Muscle layer of colon (tissue), 2 donors: ENCODE results near the gene GALNT16.
"Not testable (repeated sequence)": the region's sequence is repeated elsewhere in the genome, so short reads cannot be mapped to it uniquely, and the experiment has no call there.

Experiments used
- H3K27ac ChIP-seq: one replicate; pipeline ENCODE4 v1.7.0; 2013; ENCODE audit warnings: low read depth, mild to moderate bottlenecking, low read length, moderate library complexity
- H3K27me3 ChIP-seq, 2 donors: one replicate each; pipeline ENCODE4 v1.7.0; 2013; ENCODE audit warnings: low read length in 2 of 2, mild to moderate bottlenecking in 2 of 2; ENCODE audit not compliant: insufficient read depth in 2 of 2, control insufficient read depth in 1 of 2
- H3K36me3 ChIP-seq: one replicate; pipeline ENCODE4 v1.7.0; 2013; ENCODE audit warnings: mild to moderate bottlenecking, low read length; ENCODE audit not compliant: insufficient read depth
- H3K4me1 ChIP-seq: one replicate; pipeline ENCODE4 v1.7.0; 2013; ENCODE audit warnings: mild to moderate bottlenecking, low read length; ENCODE audit not compliant: insufficient read depth
- H3K4me3 ChIP-seq, 2 donors: one replicate each; pipeline ENCODE4 v1.7.0; 2013; ENCODE audit warnings: low read length in 2 of 2, low read depth in 1 of 2, mild to moderate bottlenecking in 1 of 2, moderate library complexity in 1 of 2
- H3K9ac ChIP-seq: one replicate; pipeline ENCODE4 v1.7.0; 2013; ENCODE audit warnings: low read length
- H3K9me3 ChIP-seq: one replicate; pipeline ENCODE4 v1.7.0; 2013; ENCODE audit warnings: mild to moderate bottlenecking, low read length
- donor health status: abdominal sarcoma.
- donor health status: Adenocarcinoma of cecum.

The GALNT16 gene

DNA sequence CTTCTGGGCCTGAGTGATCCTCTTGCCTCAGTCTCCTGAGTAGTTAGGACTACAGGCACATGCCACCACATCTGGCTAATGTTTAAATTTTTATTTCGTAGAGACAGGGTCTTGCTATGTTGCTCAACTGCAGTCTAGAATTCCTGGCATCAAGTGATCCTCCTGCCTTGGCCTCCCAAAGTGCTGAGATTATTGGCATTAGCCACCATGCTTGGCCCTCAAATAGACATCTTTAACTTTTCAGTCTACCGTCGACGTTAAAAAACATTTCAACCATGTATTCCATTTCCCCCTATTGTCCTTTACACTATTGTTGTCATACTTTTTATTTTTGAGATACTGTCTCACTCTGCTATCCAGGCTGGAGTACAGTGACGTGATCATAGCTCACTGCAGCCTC, 115.8 kb downstream of the GALNT16 start:
- no peaks in the 10 kb centered on the region for H3K27me3 ChIP-seq
- peaks cover 29% of the 10 kb centered on the region for H3K36me3 ChIP-seq
- H3K27ac ChIP-seq = no peak overlapping the region
- H3K4me3 ChIP-seq = no peak overlapping the region
- no peaks in the 10 kb centered on the region for H3K4me1 ChIP-seq
- no peak overlapping the region for H3K9ac ChIP-seq
- H3K9me3 ChIP-seq = no peaks in the 10 kb centered on the region

DNA sequence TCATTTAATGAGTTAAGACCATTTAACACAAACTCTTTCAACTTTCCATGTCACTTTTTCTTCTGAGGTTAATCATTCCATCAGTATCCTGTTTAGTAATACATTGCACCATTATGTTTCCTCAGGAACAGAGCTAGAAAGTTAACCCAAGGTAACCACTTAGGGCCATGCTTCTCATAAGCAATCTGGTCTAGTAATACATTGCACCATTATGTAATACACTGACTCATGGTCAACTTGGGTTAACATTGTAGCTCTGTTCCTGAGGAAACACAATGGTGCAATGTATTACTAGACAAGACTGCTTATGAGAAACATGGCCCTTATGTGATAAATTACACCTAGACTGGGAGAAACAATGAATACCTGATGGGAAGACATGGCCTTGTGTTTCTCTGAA, 116.5 kb downstream of the GALNT16 start:
- Histone ChIP-seq H3K9me3 (no peaks in the 10 kb centered on the region), H3K27ac (no peak overlapping the region), H3K36me3 (peaks cover 29% of the 10 kb centered on the region), H3K9ac (no peak overlapping the region), H3K4me1 (no peaks in the 10 kb centered on the region), H3K27me3 (no peaks in the 10 kb centered on the region), H3K4me3 (no peak overlapping the region)

DNA sequence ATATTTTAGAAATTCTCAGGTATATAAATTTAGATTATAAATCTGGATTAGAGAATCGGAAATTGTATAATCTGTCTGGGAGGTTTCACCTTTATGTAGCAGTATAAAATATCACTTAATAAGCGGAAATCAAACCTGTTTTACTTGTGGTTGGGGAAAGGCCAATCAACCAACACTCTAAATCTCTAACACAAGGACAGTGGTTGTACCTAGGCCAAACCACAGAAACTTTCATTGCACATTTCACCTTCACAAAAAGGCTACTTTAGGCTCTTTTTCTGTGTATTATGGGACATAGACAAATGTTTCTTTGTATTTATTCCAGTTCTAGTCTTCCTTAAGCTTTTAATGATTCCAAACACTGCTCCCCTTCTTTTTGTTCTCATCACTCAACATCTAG, 118.3 kb downstream of the GALNT16 start:
- H3K9ac ChIP-seq = no peak overlapping the region
- H3K27me3 ChIP-seq = no peaks in the 10 kb centered on the region
- H3K9me3 ChIP-seq = no peaks in the 10 kb centered on the region
- peaks cover 29% of the 10 kb centered on the region for H3K36me3 ChIP-seq
- no peaks in the 10 kb centered on the region for H3K4me1 ChIP-seq
- H3K27ac ChIP-seq = no peak overlapping the region
- no peak overlapping the region for H3K4me3 ChIP-seq

DNA sequence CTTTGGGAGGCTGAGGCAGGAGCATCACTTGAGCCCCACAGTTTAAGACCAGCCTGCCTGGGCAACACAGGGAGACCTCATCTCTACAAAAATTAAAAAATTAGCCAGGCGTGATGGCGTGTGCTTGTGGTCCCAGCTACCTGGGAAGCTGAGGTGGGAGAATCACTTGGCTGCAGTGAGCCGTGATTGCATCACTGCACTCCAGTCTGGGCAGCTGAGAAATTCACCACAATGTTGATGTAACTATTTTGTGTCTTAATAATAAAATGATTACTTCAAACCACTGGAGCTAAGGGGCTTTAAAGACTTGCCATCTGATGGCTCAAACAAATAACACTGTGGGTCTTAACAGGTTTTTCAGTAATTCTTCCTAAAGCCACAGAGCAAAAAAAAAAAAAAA, 127.4 kb downstream of the GALNT16 start:
- Histone ChIP-seq H3K27me3 (no peaks in the 10 kb centered on the region), H3K27ac (no peak overlapping the region), H3K4me3 (no peak overlapping the region), H3K4me1 (peaks cover under 1% of the 10 kb centered on the region), H3K9me3 (no peaks in the 10 kb centered on the region), H3K36me3 (peaks cover 26% of the 10 kb centered on the region), H3K9ac (no peak overlapping the region)

DNA sequence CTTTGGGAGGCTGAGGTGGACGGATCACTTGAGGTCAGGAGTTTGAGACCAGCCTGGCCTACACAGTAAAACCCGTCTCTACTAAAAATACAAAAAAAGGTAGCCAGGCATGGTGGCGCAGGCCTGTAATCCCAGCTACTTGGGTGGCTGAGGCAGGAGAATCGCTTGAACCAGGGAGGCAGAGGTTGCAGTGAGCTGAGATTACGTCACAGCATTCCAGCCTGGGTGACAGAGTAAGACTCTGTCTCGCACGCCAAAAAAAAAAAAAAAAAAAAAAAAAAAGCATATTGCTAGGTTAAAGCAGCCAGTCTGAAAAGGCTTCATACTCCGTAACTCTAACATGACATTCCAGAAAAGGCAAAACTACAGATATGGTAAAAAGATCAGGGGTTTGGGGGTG, 131.4 kb downstream of the GALNT16 start:
- H3K4me1 ChIP-seq = peaks cover 14% of the 10 kb centered on the region
- H3K4me3 ChIP-seq, H3K9me3 ChIP-seq, H3K27me3 ChIP-seq, H3K27ac ChIP-seq, H3K9ac ChIP-seq: not testable (repeated sequence)
- H3K36me3 ChIP-seq = peaks cover 46% of the 10 kb centered on the region

DNA sequence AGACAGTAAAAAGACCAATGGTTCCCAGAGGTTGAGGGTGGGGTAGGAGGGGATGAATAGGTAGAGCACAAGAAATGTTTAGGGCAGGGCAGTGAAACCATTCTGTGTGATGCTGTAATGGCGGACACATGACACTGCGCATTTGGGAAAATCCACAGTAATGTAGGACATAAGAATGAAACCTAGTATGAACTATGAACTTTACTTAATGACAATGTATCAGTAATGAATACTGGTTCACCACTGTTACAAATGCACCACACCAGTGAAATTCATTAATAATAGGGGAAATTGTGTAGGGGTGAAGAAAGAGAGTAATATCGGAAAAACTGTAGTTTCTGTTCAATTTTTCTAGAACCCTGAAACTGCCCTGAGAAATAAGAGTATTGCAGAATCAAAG, 132.5 kb downstream of the GALNT16 start:
- no peaks in the 10 kb centered on the region for H3K27me3 ChIP-seq
- no peaks in the 10 kb centered on the region for H3K9me3 ChIP-seq
- no peak overlapping the region for H3K4me3 ChIP-seq
- peaks cover 25% of the 10 kb centered on the region for H3K4me1 ChIP-seq
- H3K36me3 ChIP-seq = peaks cover 46% of the 10 kb centered on the region
- no peak overlapping the region for H3K9ac ChIP-seq
- H3K27ac ChIP-seq = no peak overlapping the region

DNA sequence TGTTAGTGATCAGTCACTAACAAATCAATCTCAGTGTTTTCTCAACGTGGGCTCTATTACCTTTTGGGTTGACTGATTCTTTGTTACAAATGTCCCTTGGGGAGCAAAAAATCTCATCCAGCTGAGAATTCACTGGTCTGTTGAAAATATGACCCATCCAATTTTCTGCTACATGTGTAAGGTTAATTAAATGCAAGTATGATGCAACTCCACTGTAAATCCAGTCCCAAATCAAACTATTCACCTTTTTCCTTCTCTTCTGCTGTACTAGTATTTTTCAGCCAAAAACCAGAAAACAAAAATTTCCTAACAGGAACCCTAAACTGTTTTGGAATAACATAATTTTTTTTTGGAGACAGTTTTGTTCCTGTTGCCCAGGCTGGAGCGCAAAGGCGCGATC, 136.0 kb downstream of the GALNT16 start:
- Histone ChIP-seq H3K36me3 (peaks cover 37% of the 10 kb centered on the region), H3K4me1 (peaks cover 44% of the 10 kb centered on the region), H3K27ac (no peak overlapping the region), H3K27me3 (no peaks in the 10 kb centered on the region), H3K9ac (no peak overlapping the region), H3K4me3 (no peak overlapping the region), H3K9me3 (no peaks in the 10 kb centered on the region)

DNA sequence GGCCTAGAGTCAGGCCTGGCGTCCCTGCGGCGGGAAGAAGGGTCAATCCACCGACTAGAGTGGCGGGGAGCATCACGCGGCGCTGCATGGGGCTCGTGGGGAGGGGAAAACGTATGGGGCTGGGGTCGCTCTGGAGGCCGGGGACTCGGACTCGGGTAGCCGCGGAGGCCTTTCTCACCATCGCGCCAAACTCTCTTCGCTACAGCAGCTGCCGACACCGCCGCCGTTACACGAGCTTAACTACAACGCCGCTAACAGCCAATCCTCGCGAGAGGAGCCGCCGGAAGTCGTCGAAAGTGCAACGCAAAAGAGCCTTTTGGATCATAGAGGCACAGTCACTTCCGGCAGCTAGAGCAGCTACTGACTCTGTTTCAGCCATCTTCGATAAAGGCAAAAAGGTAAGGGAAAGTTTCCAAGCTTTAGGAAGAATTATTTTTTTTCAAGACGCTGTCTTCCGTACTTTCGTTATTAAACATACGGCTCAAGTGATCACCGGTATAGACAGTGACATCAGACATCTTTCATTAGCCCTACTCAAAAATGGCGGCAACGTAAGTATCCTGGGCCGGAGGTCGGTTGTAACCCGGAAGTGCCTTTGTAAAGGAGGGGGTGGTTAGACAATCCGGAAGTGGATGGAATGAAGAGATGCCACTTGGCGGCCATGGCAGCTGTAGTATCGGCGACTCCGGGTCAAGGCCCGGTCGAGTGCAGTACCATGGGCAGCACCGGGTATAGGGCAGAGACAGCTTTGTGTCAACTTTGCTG, 138.3 kb downstream of the GALNT16 start, which contains the start of the genes ERH and SLC39A9:
Gene ERH (minus strand): TSS at position 247 of the 765 bp plus-strand sequence. CDS start 66 bp downstream, at position 181.
Gene SLC39A9 (plus strand): TSS at position 640 of the 765 bp plus-strand sequence. CDS start 678 bp downstream, outside the sequence.
- Histone ChIP-seq H3K4me1 (peaks cover 46% of the 10 kb centered on the region), H3K9me3 (no peaks in the 10 kb centered on the region), H3K9ac (peak within 1 kb of the TSS; percentile 80), H3K27ac (peak within 1 kb of the TSS; percentile 89), H3K27me3 (no peaks in the 10 kb centered on the region), H3K4me3 (peak within 1 kb of the TSS; percentile 73 to 91), H3K36me3 (peaks cover 25% of the 10 kb centered on the region)

DNA sequence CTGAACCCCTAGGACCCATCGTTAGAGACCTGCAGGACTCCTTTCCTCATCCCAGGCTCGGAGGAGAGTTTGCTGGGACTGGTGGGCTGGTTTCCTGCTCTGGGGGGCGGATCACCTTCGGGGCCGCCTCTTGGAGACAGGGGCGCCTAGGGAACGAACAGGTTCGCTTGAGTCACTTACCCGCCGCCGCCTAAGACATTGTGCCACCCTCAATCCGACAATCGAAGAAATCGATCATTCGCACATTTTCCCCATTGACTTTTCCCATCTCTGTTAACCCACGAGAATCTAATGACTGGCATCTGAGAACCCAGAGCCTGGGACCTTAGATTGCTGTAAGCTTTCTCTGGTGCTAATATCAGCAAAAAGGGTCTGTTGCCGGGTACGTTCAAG, 138.9 kb downstream of the GALNT16 start:
- Histone ChIP-seq H3K4me1 (peaks cover 46% of the 10 kb centered on the region), H3K36me3 (peaks cover 19% of the 10 kb centered on the region)

DNA sequence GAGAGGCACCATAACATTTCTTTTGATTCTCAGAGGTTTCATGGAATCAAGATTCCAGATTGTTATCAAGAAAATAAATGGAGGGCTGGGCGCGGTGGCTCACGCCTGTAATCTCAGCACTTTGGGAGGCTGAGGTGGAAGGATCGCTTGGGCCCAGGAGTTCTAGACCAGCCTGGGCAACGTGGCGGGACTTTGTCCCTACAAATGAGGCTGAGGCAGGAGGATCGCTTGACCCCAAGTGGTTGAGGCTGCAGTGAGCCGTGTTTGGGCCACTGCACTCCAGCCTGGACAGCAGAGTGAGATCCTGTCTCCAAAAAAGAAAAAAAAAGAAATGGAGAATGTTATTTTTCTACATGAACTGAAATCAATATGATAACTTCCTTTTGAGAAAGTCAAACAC, 139.8 kb downstream of the GALNT16 start:
- H3K9ac ChIP-seq = no peak overlapping the region
- no peak overlapping the region for H3K27ac ChIP-seq
- peaks cover 46% of the 10 kb centered on the region for H3K4me1 ChIP-seq
- H3K4me3 ChIP-seq = peak overlapping the region; percentile 73 to 91
- peaks cover 15% of the 10 kb centered on the region for H3K36me3 ChIP-seq
- H3K9me3 ChIP-seq = no peaks in the 10 kb centered on the region
- no peaks in the 10 kb centered on the region for H3K27me3 ChIP-seq

More for the DNA sequence above, 138.9 kb downstream of the GALNT16 start:
- Histone ChIP-seq H3K9me3 (no peaks in the 10 kb centered on the region), H3K9ac (peak overlapping the region; percentile 80), H3K27me3 (no peaks in the 10 kb centered on the region), H3K4me3 (peak overlapping the region; percentile 73 to 91), H3K27ac (peak overlapping the region; percentile 89)

DNA sequence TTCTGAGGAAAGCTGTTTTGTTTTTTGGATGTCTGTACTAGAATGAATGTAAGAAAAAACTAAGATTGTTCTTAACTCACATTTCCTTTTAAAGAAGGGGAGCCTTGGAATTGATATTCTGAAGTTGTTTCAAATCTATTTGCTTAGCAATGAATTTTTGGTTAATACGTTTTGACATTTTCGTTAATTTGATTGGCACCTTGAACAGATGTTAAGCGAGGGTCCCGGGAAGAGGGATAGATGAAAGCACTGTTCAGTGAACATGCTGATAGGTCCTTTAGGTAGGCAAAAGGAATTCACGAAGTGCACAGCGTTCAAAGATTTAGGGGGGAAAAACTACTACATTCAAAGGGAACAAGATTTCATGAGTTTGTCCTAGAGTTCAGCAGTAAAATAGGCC, 140.2 kb downstream of the GALNT16 start:
- H3K4me3 ChIP-seq = peak overlapping the region in 1 of 2 donors; percentile 91
- no peaks in the 10 kb centered on the region for H3K9me3 ChIP-seq
- H3K27ac ChIP-seq = no peak overlapping the region
- H3K9ac ChIP-seq = no peak overlapping the region
- peaks cover 11% of the 10 kb centered on the region for H3K36me3 ChIP-seq
- peaks cover 46% of the 10 kb centered on the region for H3K4me1 ChIP-seq
- H3K27me3 ChIP-seq = no peaks in the 10 kb centered on the region

DNA sequence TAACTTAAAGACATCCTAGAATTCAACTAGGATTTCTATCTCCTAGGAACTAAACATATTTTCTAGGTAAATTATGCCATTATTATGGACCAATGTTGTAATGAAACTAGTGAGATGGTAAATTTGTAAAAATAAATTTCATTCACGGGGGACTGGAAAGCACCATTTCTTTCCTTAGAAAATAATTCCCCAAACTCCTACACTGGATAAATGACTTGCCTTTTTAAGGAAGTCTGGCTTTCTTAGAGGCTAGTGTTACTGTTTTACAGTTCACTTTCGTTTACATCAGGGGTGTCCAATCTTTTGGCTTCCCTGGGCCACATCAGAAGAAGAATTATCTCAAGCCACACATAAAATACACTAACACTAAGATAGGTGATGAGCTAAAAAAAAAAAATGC, 141.9 kb downstream of the GALNT16 start:
- Histone ChIP-seq H3K27ac (no peak overlapping the region), H3K4me1 (peaks cover 34% of the 10 kb centered on the region), H3K9ac (no peak overlapping the region), H3K27me3 (no peaks in the 10 kb centered on the region), H3K9me3 (no peaks in the 10 kb centered on the region), H3K4me3 (no peak overlapping the region), H3K36me3 (no peaks in the 10 kb centered on the region)
